Activated B cell treated with CpG ODN at 0.5 μM for 24 hours (primary cell): Measurements from ENCODE around the gene UNC119. TPM values are rescaled to one million over a fixed set of nuclear protein-coding genes. Genes with fewer than 3 reads are reported as not detected.

Experiments
- ATAC-seq: fragments of 200-7000 bp; cut with Tn5 transposase; one replicate; pipeline ENCODE4 v1.10.0; 2021; ENCODE audit warnings: low read depth, mild to moderate bottlenecking, moderate library complexity
- CTCF ChIA-PET: fragments of 350-600 bp; sonication (Branson Sonifier 250); formaldehyde crosslinking; loops from one replicate; lab custom pipeline; 2021; ENCODE audit warnings: antibody characterized with exemption; lab: Charles Lee
- POLR2A ChIA-PET: fragments of 350-600 bp; sonication (Branson Sonifier 250); formaldehyde crosslinking; loops from one replicate; lab custom pipeline; 2021; ENCODE audit warnings: antibody characterized with exemption; lab: Charles Lee
- DNase-seq: peaks from one replicate; pipeline ENCODE4 v3.0.0; 2022
- H3K27ac Mint-ChIP-seq: one replicate; pipeline ENCODE4 v1.8.0; 2020; ENCODE audit warnings: mixed read lengths
- H3K27me3 Mint-ChIP-seq: one replicate; pipeline ENCODE4 v1.8.0; 2021; ENCODE audit warnings: mixed read lengths
- H3K36me3 Mint-ChIP-seq: one replicate; pipeline ENCODE4 v1.8.0; 2021; ENCODE audit warnings: low read depth, mixed read lengths
- H3K4me1 Mint-ChIP-seq: one replicate; pipeline ENCODE4 v1.8.0; 2021; ENCODE audit warnings: mixed read lengths
- H3K4me3 Mint-ChIP-seq: one replicate; pipeline ENCODE4 v1.8.0; 2020; ENCODE audit warnings: mild to moderate bottlenecking, mixed read lengths
- H3K9me3 Mint-ChIP-seq: one replicate; pipeline ENCODE4 v1.8.0; 2020; ENCODE audit warnings: mixed read lengths
- CTCF ChIP-seq: fragments of 200-600 bp; IDR thresholded peaks from one replicate; pipeline ENCODE4 v1.8.0; 2022; ENCODE audit warnings: antibody characterized with exemption, mild to moderate bottlenecking
- intact Hi-C: fragments of 100-400 bp; cut with micrococcal nuclease; formaldehyde crosslinking; loops from one replicate; pipeline ENCODE4 v1.15.1; 2024
- total RNA-seq: library from RNA; stranded (reverse); gene quantifications from 2 replicates; pipeline ENCODE4 v1.2.3, GENCODE V29; 2022

The UNC119 gene
- total RNA-seq, 1 donor from 2014 or later = 437 TPM

GRCh38 chr17:28540231-28540630 is 12.2 kb downstream of the UNC119 start:
- no peak for TF ChIP-seq CTCF
- peaks cover 5% of the 10 kb centered on the region for H3K36me3 Mint-ChIP-seq
- DNase-seq (no peak), ATAC-seq (no peak)
- ChIA-PET CTCF (interaction anchor here (0.6 to 2.2 kb wide), 10 partner anchors 9 to 73 kb away, joined by 3 to 12 read pairs (median 4); no protein-coding TSS in a partner anchor), POLR2A (no interaction called here)
- H3K9me3 Mint-ChIP-seq = no peaks in the 10 kb centered on the region
- intact Hi-C loops = loop anchor here (1.0 kb wide), 2 partner anchors 46 to 73 kb away; no protein-coding TSS in a partner anchor
- peaks cover 22% of the 10 kb centered on the region for H3K4me1 Mint-ChIP-seq
- no peak overlapping the region for H3K27ac Mint-ChIP-seq
- H3K27me3 Mint-ChIP-seq = no peaks in the 10 kb centered on the region
- no peak overlapping the region for H3K4me3 Mint-ChIP-seq

GRCh38 chr17:28538296-28538895 is 14.0 kb downstream of the UNC119 start:
- Mint-ChIP-seq H3K9me3 (no peaks in the 10 kb centered on the region), H3K27me3 (no peaks in the 10 kb centered on the region), H3K27ac (no peak overlapping the region), H3K4me1 (peaks cover 6% of the 10 kb centered on the region), H3K4me3 (no peak overlapping the region), H3K36me3 (no peaks in the 10 kb centered on the region)
- ATAC-seq (no peak), DNase-seq (no peak)
- POLR2A ChIA-PET = interaction anchor here (1.5 to 1.9 kb wide), 2 partner anchors 8 to 38 kb away, joined by 3 to 5 read pairs; partner anchors contain the start of gene ALDOC
- intact Hi-C loops = no loop called here
- CTCF ChIA-PET = no interaction called here
- TF ChIP-seq CTCF = no peak

GRCh38 chr17:28537219-28537610 is 15.2 kb downstream of the UNC119 start:
- no peaks in the 10 kb centered on the region for H3K9me3 Mint-ChIP-seq
- no peak overlapping the region for H3K27ac Mint-ChIP-seq
- no peaks in the 10 kb centered on the region for H3K4me1 Mint-ChIP-seq
- ChIA-PET CTCF (no interaction called here), POLR2A (interaction anchor here (1.4 to 1.9 kb wide), 3 partner anchors 10 to 40 kb away, joined by 3 to 5 read pairs (median 3); partner anchors contain the start of gene ALDOC)
- intact Hi-C loops = no loop called here
- no peak for DNase-seq
- no peaks in the 10 kb centered on the region for H3K36me3 Mint-ChIP-seq
- H3K4me3 Mint-ChIP-seq = no peak overlapping the region
- TF ChIP-seq CTCF = no peak
- ATAC-seq = no peak
- no peaks in the 10 kb centered on the region for H3K27me3 Mint-ChIP-seq

- Mint-ChIP-seq H3K27ac (no peak overlapping the region), H3K27me3 (no peaks in the 10 kb centered on the region), H3K36me3 (no peaks in the 10 kb centered on the region), H3K4me3 (no peak overlapping the region), H3K4me1 (no peaks in the 10 kb centered on the region), H3K9me3 (no peaks in the 10 kb centered on the region)
- CTCF ChIA-PET = no interaction called here
- ATAC-seq (no peak), DNase-seq (no peak)
- POLR2A ChIA-PET = interaction anchor here (0.7 to 1.9 kb wide), 3 partner anchors 10 to 14 kb away, joined by 3 to 5 read pairs (median 3); no protein-coding TSS in a partner anchor
- TF ChIP-seq CTCF = no peak
- intact Hi-C loops = no loop called here
Measured at GRCh38 chr17:28536532-28537218, 15.7 kb downstream of the UNC119 start.

- H3K36me3 Mint-ChIP-seq = no peaks in the 10 kb centered on the region
- POLR2A ChIA-PET = interaction anchor here (0.6 kb wide), 2 partner anchors 8 to 13 kb away, joined by 3 to 4 read pairs; no protein-coding TSS in a partner anchor
- intact Hi-C loops = no loop called here
- DNase-seq = no peak
- no peaks in the 10 kb centered on the region for H3K4me1 Mint-ChIP-seq
- H3K4me3 Mint-ChIP-seq = no peak overlapping the region
- CTCF ChIA-PET = interaction anchor here (1.2 kb wide), 1 partner anchor 13 kb away, joined by 3 read pairs; no protein-coding TSS in a partner anchor
- H3K27ac Mint-ChIP-seq = no peak overlapping the region
- H3K9me3 Mint-ChIP-seq = no peaks in the 10 kb centered on the region
- TF ChIP-seq CTCF = no peak
- no peaks in the 10 kb centered on the region for H3K27me3 Mint-ChIP-seq
- no peak for ATAC-seq
Measured at GRCh38 chr17:28534740-28535375, 17.6 kb downstream of the UNC119 start.
